EH (cell line): Measurements from ENCODE around the gene KCNQ1.

Source experiments
- DNase-seq: peaks from one replicate; pipeline ENCODE4 v3.0.0-alpha.2; 2015; ENCODE audit warnings: low read depth

KCNQ1 gene

DNA sequence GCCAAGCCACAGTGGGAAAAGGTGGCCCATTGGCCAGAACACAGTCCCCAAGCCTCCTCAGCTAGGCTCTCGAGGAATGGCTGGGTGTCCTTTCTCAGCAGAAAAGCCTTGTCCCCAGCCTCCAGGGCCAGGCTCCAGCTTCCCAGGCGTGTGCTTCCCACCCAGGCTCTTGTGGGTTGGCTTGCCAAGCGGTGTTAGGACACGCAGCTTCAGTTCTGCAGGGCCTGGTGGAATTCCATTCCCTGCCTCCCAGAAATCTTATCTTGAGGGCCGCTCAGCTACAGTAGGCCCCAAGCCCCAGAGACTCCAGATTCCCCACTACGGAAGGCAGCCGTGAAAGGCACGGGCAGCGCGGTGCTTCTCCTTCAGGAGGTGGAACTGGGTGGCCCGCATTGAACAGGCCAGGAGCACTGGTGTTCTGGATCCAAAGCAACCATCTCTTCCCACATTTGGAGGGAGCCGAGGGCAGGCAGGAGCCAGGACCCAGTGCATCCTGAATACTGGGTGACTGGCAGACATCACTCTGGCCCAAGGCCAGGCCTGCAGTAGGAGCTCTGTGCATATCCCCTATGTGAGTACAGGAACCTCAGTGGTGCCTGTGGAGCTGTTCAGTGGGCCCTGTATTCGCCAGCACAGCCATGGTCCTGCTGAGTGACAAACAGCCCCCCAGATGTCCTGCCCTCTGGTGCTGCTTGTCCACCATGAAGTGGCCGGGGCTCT lies 271.7 kb downstream of the KCNQ1 start:
- no peak for DNase-seq

DNA sequence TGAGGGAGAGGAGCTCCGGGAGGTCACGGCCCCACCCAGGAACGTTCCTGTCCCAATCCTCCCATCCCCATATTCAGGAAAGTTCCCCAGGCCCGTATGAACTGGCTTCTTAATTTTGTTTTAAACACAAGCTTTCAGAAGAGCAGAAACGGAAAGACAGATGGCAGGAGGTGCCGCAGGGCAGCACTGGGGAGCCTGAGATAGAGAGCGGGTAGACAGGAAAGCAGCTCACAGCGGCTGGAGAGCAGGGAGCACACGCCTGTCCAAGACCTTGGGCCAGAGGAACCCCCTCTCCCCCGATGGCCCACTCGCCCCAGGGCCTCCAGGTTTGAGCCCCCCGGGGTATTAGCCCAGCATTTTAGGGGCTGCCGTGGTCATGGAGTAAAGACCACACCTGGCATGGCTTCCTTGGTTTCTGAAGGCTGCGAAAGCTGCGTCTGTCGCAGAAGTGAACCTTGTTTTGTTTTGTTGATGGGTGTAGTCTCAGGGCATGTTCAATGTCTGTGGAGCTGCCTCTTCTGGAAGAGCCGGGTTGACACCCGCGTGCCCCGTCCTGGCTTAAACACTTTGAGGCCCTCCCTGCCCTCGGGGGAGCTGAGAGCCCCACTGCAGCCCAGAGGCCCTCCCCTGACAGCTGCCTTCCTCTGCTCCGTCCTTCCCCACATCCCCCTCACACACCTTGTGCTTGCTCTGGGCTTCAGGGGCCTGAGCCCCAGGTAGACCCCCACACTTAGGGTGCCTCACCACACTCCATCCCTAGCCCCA lies 272.9 kb downstream of the KCNQ1 start:
- no peak for DNase-seq

- DNase-seq: no peak
Measured at GRCh38 chr11:2718817-2719438, 274.1 kb downstream of the KCNQ1 start.

- DNase-seq: no peak
Measured at GRCh38 chr11:2719831-2720590, 275.2 kb downstream of the KCNQ1 start.

- no peak for DNase-seq
Measured at GRCh38 chr11:2721210-2721916, 276.6 kb downstream of the KCNQ1 start.

GRCh38 chr11:2722955-2723354 lies 278.1 kb downstream of the KCNQ1 start:
- no peak for DNase-seq

DNA sequence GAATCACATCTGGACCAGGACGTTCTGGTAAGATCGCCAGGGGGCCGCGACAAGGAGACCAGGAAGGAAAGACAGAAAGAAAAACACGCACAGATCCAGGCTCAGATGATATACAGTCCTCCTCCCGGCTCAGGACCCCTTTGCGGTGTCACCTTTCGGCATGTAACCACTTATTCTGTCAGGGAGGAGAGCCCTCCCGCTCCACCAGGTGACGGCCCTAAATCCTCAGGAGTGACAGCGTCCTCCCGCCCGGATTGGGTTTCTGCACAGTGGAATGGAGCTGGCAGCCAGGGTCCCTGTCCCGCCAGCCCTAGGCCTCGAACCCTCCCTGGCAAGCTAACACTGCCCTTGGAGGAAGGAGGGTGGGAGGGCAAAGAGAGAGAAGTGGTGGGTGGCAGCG lies 279.3 kb downstream of the KCNQ1 start:
- no peak for DNase-seq

DNA sequence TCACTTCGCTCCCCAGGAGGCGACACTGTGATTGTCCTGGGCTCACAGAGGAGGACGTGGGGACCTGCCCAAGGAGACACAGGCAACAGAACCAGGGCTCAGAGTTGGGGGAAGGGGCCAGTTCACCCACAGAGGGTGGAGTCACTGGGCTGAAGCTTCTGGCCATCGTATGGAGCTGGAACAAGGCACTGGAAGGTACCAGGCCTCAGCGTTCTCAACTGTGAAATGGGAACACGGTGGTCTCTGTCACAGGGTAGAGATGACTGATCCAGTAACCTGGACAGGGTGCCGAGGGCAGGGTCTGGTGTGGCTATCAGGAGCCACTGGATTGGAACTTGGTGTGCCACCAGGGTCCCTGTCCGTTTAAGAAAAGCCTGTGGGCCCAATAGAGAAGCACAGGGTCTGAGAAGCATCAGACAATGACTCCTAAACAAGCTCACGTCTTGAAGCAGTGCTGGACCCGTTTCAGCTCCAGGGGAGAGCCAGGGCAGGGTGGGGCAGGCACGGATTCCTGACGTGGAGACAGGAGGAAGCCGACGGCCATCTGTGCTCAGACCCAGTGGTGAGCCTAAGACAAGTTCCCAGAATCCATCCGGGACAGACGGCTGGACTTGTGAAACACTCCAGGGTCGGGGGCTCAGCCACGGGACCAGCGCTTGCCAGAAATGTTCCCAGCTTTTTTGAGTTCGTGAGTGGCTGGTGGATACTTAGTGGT lies 280.0 kb downstream of the KCNQ1 start:
- no peak for DNase-seq

GRCh38 chr11:2725368-2726300 lies 280.8 kb downstream of the KCNQ1 start:
- no peak for DNase-seq

DNA sequence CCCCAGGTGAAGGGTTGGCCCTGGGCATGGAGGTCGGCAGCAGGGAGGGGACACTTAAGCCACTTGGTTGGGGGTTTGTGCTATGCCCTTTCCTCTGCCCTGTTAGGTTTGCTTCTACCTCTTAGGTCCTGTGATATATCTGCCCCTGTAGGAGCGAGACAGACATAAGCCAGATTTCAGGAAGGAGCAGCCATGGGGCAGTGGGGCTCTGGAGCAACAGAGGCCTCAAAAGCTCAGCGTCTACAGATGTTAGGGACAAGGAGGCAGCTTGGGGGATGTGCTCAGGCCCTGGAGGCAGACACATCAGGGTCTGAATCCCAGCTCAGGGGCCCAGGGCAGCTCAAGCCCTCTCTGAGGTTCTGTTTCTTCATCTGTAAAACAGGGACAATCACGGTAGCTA lies 282.2 kb downstream of the KCNQ1 start:
- DNase-seq: no peak

GRCh38 chr11:2728128-2728662 lies 283.4 kb downstream of the KCNQ1 start:
- DNase-seq: no peak

DNA sequence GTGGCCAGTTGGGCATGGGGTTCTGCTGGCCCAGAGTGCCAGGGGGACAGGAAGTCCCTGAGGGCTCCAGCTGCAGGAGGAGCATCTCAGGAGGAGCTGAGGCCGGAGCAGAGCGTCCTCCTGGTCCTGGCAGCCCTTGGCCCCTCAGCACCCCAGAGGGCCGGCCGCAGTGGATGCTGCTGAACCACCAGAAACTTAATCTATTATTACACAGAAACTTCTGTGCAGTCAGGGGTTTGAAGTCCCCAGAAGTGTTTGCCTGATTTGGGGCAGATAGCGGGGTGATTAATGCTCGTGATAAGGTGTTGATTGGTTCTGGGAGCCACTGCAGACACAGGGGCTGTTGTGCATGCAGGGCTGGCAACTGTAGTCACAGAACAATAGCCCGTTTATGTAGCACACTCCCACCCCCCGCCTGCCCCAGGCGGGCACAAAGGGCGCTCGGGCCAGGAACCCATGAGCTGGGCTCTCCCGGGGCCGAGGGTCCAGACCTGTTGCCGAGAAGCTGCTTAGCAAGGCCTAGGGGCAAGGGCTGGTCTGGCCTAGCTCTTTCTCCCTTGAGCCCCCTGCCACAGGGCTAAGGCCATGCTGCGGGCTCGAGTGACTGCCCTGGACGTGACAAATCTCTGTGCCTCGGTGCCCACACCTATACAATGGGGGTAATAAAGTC lies 284.0 kb downstream of the KCNQ1 start:
- DNase-seq: no peak

GRCh38 chr11:2729841-2730240 lies 285.0 kb downstream of the KCNQ1 start:
- DNase-seq: no peak

- DNase-seq: no peak
Measured at GRCh38 chr11:2730272-2731129, 285.7 kb downstream of the KCNQ1 start.

DNA sequence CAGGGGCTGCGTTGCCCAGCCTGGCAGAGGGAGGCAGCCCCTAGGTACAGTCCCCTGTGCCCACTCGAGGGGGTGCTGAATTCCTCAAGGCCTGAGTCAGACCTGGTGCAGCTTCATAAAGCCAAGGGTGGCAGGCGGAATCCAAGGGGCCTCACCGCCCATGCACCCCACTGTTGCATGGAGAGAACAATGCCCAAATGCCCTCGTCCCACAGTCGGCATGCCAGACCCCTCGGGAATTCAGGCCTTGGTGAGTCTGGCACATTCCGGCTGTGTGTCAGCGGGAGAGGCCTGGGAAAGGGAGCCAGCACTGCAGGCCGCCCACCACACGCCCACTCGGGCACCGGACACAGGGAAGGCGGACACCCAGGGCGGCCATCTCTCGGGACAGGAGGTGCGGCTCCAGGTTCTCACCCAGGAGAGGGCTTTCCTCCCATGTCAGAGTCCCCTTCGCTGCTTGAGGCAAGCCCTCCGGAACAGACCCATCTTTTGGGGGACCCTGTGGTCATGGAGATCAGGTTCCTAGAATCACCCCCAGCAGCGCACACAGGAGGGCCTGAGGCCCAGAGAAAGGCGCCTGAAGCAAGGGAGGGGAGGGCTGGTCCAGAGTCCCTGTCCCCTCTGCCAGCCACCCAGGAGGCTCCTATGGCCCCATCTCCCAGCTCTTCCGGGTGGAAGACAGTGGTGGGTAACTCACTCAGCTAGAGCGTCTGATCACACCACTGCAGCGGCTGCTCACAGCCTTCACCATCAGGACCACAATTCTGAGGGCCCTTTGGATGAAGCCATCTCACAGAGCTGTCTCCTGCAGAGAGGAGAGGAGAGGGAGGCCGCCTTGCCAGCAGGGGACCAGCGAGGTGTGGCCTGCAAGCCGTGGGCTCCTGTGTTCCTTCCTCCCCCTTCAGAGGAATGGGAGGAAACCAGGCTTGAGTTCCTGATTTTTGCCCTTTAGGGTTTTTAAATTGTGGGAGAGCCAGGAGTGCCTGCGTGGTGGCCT lies 286.6 kb downstream of the KCNQ1 start:
- no peak for DNase-seq

- no peak for DNase-seq
Measured at GRCh38 chr11:2732261-2732939, 287.6 kb downstream of the KCNQ1 start.
